Chondrocyte (in vitro differentiated cells): ENCODE measurements around the gene FREM2. TPM values are rescaled to one million over a fixed set of nuclear protein-coding genes. Genes with fewer than 3 reads are reported as not detected.

Experiments
- DNase-seq: peaks from one replicate; pipeline ENCODE4 v3.0.0; 2021; ENCODE audit warnings: mixed read lengths, low spot score
- H3K27ac Mint-ChIP-seq: one replicate; pipeline ENCODE4 v1.8.0; 2021; ENCODE audit warnings: mild to moderate bottlenecking, moderate library complexity, mixed read lengths; ENCODE audit not compliant: unreplicated experiment
- H3K27me3 Mint-ChIP-seq: 2 replicates; pipeline ENCODE4 v1.8.0; 2021; ENCODE audit warnings: low read depth, mixed read lengths
- H3K36me3 Mint-ChIP-seq: 2 replicates; pipeline ENCODE4 v1.8.0; 2021; ENCODE audit warnings: low read depth, mixed read lengths
- H3K4me1 Mint-ChIP-seq: 2 replicates; pipeline ENCODE4 v1.8.0; 2021; ENCODE audit warnings: low read depth, mild to moderate bottlenecking, mixed read lengths
- H3K4me3 Mint-ChIP-seq: one replicate; pipeline ENCODE4 v1.8.0; 2021; ENCODE audit warnings: mild to moderate bottlenecking, moderate library complexity, mixed read lengths; ENCODE audit not compliant: unreplicated experiment
- H3K9me3 Mint-ChIP-seq: 2 replicates; pipeline ENCODE4 v1.8.0; 2021; ENCODE audit warnings: low read depth, mixed read lengths
- CTCF ChIP-seq: fragments of 200-600 bp; sonication (generic); IDR thresholded peaks from 2 replicates; pipeline ENCODE4 v1.5.0; 2021; ENCODE audit warnings: antibody characterized with exemption, mild to moderate bottlenecking, moderate library complexity
- total RNA-seq: library from RNA; stranded (reverse); gene quantifications from 3 replicates; pipeline ENCODE4 v1.2.1, GENCODE V29; 2021

FREM2 gene
- total RNA-seq, 1 donor from 2014 or later, result 0.07 TPM

GRCh38 chr13:38697197-38697596 is 10.3 kb downstream of the FREM2 start:
- Mint-ChIP-seq H3K4me1 (no peaks in the 10 kb centered on the region), H3K9me3 (no peaks in the 10 kb centered on the region), H3K27me3 (peaks cover 6% of the 10 kb centered on the region), H3K4me3 (no peak overlapping the region), H3K36me3 (no peaks in the 10 kb centered on the region), H3K27ac (no peak overlapping the region)
- TF ChIP-seq CTCF, result no peak
- DNase-seq, result no peak

GRCh38 chr13:38697628-38698333 is 10.9 kb downstream of the FREM2 start:
- Mint-ChIP-seq H3K27ac (no peak overlapping the region), H3K27me3 (peaks cover 6% of the 10 kb centered on the region), H3K4me1 (no peaks in the 10 kb centered on the region), H3K9me3 (no peaks in the 10 kb centered on the region), H3K4me3 (no peak overlapping the region), H3K36me3 (no peaks in the 10 kb centered on the region)
- TF ChIP-seq CTCF, result peak; percentile 11
- no peak for DNase-seq

GRCh38 chr13:38700051-38700450 is 13.2 kb downstream of the FREM2 start:
- H3K4me1 Mint-ChIP-seq, result no peaks in the 10 kb centered on the region
- no peak for TF ChIP-seq CTCF
- H3K4me3 Mint-ChIP-seq, result no peak overlapping the region
- H3K9me3 Mint-ChIP-seq, result no peaks in the 10 kb centered on the region
- peaks cover 6% of the 10 kb centered on the region for H3K27me3 Mint-ChIP-seq
- no peak for DNase-seq
- no peaks in the 10 kb centered on the region for H3K36me3 Mint-ChIP-seq
- no peak overlapping the region for H3K27ac Mint-ChIP-seq

- Mint-ChIP-seq H3K9me3 (no peaks in the 10 kb centered on the region), H3K27ac (no peak overlapping the region), H3K4me1 (no peaks in the 10 kb centered on the region), H3K4me3 (no peak overlapping the region), H3K27me3 (peaks cover 4% of the 10 kb centered on the region), H3K36me3 (no peaks in the 10 kb centered on the region)
- no peak for DNase-seq
- no peak for TF ChIP-seq CTCF
Measured at GRCh38 chr13:38702669-38703068, 15.8 kb downstream of the FREM2 start.

- H3K27me3 Mint-ChIP-seq, result peaks cover 4% of the 10 kb centered on the region
- H3K36me3 Mint-ChIP-seq, result no peaks in the 10 kb centered on the region
- no peak for TF ChIP-seq CTCF
- no peaks in the 10 kb centered on the region for H3K4me1 Mint-ChIP-seq
- no peaks in the 10 kb centered on the region for H3K9me3 Mint-ChIP-seq
- DNase-seq, result no peak
- H3K27ac Mint-ChIP-seq, result no peak overlapping the region
- no peak overlapping the region for H3K4me3 Mint-ChIP-seq
Measured at GRCh38 chr13:38703255-38703654, 16.4 kb downstream of the FREM2 start.
